AG04450 (cell line): Measurements from ENCODE around the gene NAIF1. TPM values are rescaled to one million over a fixed set of nuclear protein-coding genes. Genes with fewer than 3 reads are reported as not detected.

ENCODE experiments used
- CTCF ChIA-PET: fragments of 300-600, 350-600 bp; formaldehyde crosslinking; extraction: SDS; loops from one replicate; lab custom pipeline; 2022; ENCODE audit warnings: antibody characterized with exemption, inconsistent platforms; lab: Charles Lee
- POLR2A ChIA-PET: fragments of 350-600 bp; formaldehyde crosslinking; extraction: SDS; loops from one replicate; lab custom pipeline; 2021; ENCODE audit warnings: antibody characterized with exemption, inconsistent platforms; lab: Yijun Ruan, JAX
- DNase-seq: peaks from one replicate; pipeline ENCODE4 v3.0.0-alpha.2; 2011; ENCODE audit warnings: low read depth, low spot score
- H3K27ac ChIP-seq: one replicate; pipeline ENCODE4 v1.5.1; 2012; ENCODE audit warnings: low read depth, low read length, control low read depth
- H3K27me3 ChIP-seq: one replicate; pipeline ENCODE4 v1.6.0; 2012; ENCODE audit warnings: low read length; ENCODE audit not compliant: control insufficient read depth, insufficient read depth
- H3K4me3 ChIP-seq: 2 replicates; pipeline ENCODE4 v1.5.1; 2011; ENCODE audit warnings: mild to moderate bottlenecking, low read depth, low read length, control low read depth
- H3K9me3 ChIP-seq: 2 replicates; pipeline ENCODE4 v1.5.1; 2012; ENCODE audit warnings: low read length; ENCODE audit not compliant: control insufficient read depth, insufficient read depth
- CTCF ChIP-seq: IDR thresholded peaks from 2 replicates; pipeline ENCODE4 v1.5.1; 2011; ENCODE audit warnings: low read depth, low read length, control low read depth, inconsistent platforms
- polyA plus RNA-seq: library from polyadenylated mRNA; depleted of rRNA; stranded (reverse); fragments of >200 nt; gene quantifications from 2 replicates; pipeline ENCODE4 v1.2.3, GENCODE V29; 2011; rRNA removed

The NAIF1 gene
- polyA plus RNA-seq, 1 experiment, result 7.5 TPM

- DNase-seq, result no peak
- TF ChIP-seq CTCF, result no peak
- no peaks in the 10 kb centered on the region for H3K9me3 ChIP-seq
- ChIA-PET CTCF (no interaction called here), POLR2A (no interaction called here)
- no peak overlapping the region for H3K4me3 ChIP-seq
- no peaks in the 10 kb centered on the region for H3K27me3 ChIP-seq
- no peak overlapping the region for H3K27ac ChIP-seq
Observed at GRCh38 chr9:128015696-128016095, 51.4 kb downstream of the NAIF1 start.

Other genes with a start within 250 kb of the NAIF1 start
- gene ENG, start 212.7 kb downstream of the NAIF1 start, polyA plus RNA-seq, result 17.2 and 34.2 TPM in 2 replicates
- gene AK1, start 189.6 kb downstream of the NAIF1 start, polyA plus RNA-seq, result 75.9 and 93.9 TPM in 2 replicates
- gene ST6GALNAC6, start 167.7 kb downstream of the NAIF1 start, polyA plus RNA-seq, result 40.6 and 58.2 TPM in 2 replicates
- 15.0 and 24.3 TPM in 2 replicates for gene ST6GALNAC4, start 150.3 kb downstream of the NAIF1 start, polyA plus RNA-seq
- gene PIP5KL1, start 136.5 kb downstream of the NAIF1 start, polyA plus RNA-seq, result 1.2 TPM in 2 replicates
- 25.3 and 30.9 TPM in 2 replicates for gene DPM2, start 129.5 kb downstream of the NAIF1 start, polyA plus RNA-seq
- 8.3 and 8.6 TPM in 2 replicates for gene EEIG1, start 86.3 kb downstream of the NAIF1 start, polyA plus RNA-seq
- gene SLC25A25, start 912 bp upstream of the NAIF1 start, polyA plus RNA-seq, result 12.0 and 12.6 TPM in 2 replicates
- 56.3 and 75.2 TPM in 2 replicates for gene PTGES2, start 60.4 kb upstream of the NAIF1 start, polyA plus RNA-seq
- not detected in 2 replicates for gene LCN2, start 82.1 kb upstream of the NAIF1 start, polyA plus RNA-seq
- gene BBLN, start 92.9 kb upstream of the NAIF1 start, polyA plus RNA-seq, result 48.1 and 64.2 TPM in 2 replicates
- 26.9 and 45.6 TPM in 2 replicates for gene CIZ1, start 124.3 kb upstream of the NAIF1 start, polyA plus RNA-seq
- 12.0 and 17.4 TPM in 2 replicates for gene DNM1, start 136.1 kb upstream of the NAIF1 start, polyA plus RNA-seq
- gene GOLGA2, start 208.7 kb upstream of the NAIF1 start, polyA plus RNA-seq, result 112 and 121 TPM in 2 replicates
- 72.2 and 75.8 TPM in 2 replicates for gene SWI5, start 209.0 kb upstream of the NAIF1 start, polyA plus RNA-seq